AG04450 (cell line): ENCODE measurements around the gene SLC7A14. TPM values are rescaled to one million over a fixed set of nuclear protein-coding genes. Genes with fewer than 3 reads are reported as not detected.

Experiments used
- CTCF ChIA-PET: fragments of 300-600, 350-600 bp; formaldehyde crosslinking; extraction: SDS; loops from one replicate; lab custom pipeline; 2022; ENCODE audit warnings: antibody characterized with exemption, inconsistent platforms; lab: Charles Lee
- POLR2A ChIA-PET: fragments of 350-600 bp; formaldehyde crosslinking; extraction: SDS; loops from one replicate; lab custom pipeline; 2021; ENCODE audit warnings: antibody characterized with exemption, inconsistent platforms; lab: Yijun Ruan, JAX
- DNase-seq: peaks from one replicate; pipeline ENCODE4 v3.0.0-alpha.2; 2011; ENCODE audit warnings: low read depth, low spot score
- H3K27ac ChIP-seq: one replicate; pipeline ENCODE4 v1.5.1; 2012; ENCODE audit warnings: low read depth, low read length, control low read depth
- H3K27me3 ChIP-seq: one replicate; pipeline ENCODE4 v1.6.0; 2012; ENCODE audit warnings: low read length; ENCODE audit not compliant: control insufficient read depth, insufficient read depth
- H3K4me3 ChIP-seq: 2 replicates; pipeline ENCODE4 v1.5.1; 2011; ENCODE audit warnings: mild to moderate bottlenecking, low read depth, low read length, control low read depth
- H3K9me3 ChIP-seq: 2 replicates; pipeline ENCODE4 v1.5.1; 2012; ENCODE audit warnings: low read length; ENCODE audit not compliant: control insufficient read depth, insufficient read depth
- polyA plus RNA-seq: library from polyadenylated mRNA; depleted of rRNA; stranded (reverse); fragments of >200 nt; gene quantifications from 2 replicates; pipeline ENCODE4 v1.2.3, GENCODE V29; 2011
- TF ChIP-seq, protein P1 (sequence below): IDR thresholded peaks from 2 replicates; pipeline ENCODE4 v1.5.1; 2011; ENCODE audit warnings: low read depth, low read length, control low read depth, inconsistent platforms

SLC7A14 gene
- polyA plus RNA-seq, 1 experiment, result 2.3 TPM

- POLR2A ChIA-PET, result no interaction called here
- no peak overlapping the region for H3K27ac ChIP-seq
- H3K4me3 ChIP-seq, result no peak overlapping the region
- DNase-seq, result no peak
- H3K27me3 ChIP-seq, result no peaks in the 10 kb centered on the region
- TF ChIP-seq, protein P1, sequence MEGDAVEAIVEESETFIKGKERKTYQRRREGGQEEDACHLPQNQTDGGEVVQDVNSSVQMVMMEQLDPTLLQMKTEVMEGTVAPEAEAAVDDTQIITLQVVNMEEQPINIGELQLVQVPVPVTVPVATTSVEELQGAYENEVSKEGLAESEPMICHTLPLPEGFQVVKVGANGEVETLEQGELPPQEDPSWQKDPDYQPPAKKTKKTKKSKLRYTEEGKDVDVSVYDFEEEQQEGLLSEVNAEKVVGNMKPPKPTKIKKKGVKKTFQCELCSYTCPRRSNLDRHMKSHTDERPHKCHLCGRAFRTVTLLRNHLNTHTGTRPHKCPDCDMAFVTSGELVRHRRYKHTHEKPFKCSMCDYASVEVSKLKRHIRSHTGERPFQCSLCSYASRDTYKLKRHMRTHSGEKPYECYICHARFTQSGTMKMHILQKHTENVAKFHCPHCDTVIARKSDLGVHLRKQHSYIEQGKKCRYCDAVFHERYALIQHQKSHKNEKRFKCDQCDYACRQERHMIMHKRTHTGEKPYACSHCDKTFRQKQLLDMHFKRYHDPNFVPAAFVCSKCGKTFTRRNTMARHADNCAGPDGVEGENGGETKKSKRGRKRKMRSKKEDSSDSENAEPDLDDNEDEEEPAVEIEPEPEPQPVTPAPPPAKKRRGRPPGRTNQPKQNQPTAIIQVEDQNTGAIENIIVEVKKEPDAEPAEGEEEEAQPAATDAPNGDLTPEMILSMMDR, result no peak
- CTCF ChIA-PET, result interaction anchor here (1.3 kb wide), 1 partner anchor 283 kb away, joined by 3 read pairs; no protein-coding TSS in a partner anchor
- H3K9me3 ChIP-seq, result peaks cover 2% of the 10 kb centered on the region; the same call in 1 of the 2 replicates
These were observed 56.5 kb downstream of the SLC7A14 start for GRCh38 chr3:170529346-170529745.

DNA sequence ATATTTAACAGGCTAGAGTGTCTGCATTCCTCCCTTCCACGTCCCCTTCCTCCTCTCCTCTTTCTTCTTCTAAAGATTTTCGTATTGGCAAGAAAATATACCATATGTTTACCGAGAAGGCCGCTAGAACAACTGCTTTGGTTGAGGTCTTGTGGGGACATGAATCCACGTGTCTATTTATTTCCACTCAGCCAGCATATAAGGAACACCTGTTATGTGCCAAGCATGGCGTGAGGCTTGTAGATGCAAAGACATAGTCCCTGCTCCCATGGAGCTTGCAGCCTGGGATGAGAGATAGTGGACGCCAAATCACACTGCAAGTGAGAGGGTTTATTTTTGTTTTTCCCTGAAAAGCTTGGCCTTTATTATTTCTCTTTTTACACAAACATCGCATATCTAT is 57.1 kb downstream of the SLC7A14 start:
- DNase-seq, result no peak
- H3K9me3 ChIP-seq, result peaks cover 2% of the 10 kb centered on the region; the same call in 1 of the 2 replicates
- TF ChIP-seq, protein P1, result no peak
- no peaks in the 10 kb centered on the region for H3K27me3 ChIP-seq
- CTCF ChIA-PET, result interaction anchor here (1.3 kb wide), 1 partner anchor 283 kb away, joined by 3 read pairs; no protein-coding TSS in a partner anchor
- POLR2A ChIA-PET, result interaction anchor here (0.5 kb wide), 1 partner anchor 60 kb away, joined by 3 read pairs; no protein-coding TSS in a partner anchor
- no peak overlapping the region for H3K4me3 ChIP-seq
- H3K27ac ChIP-seq, result no peak overlapping the region

- POLR2A ChIA-PET, result no interaction called here
- CTCF ChIA-PET, result no interaction called here
- H3K27ac ChIP-seq, result no peak overlapping the region
- H3K9me3 ChIP-seq, result peaks cover 2% of the 10 kb centered on the region; the same call in 1 of the 2 replicates
- H3K27me3 ChIP-seq, result no peaks in the 10 kb centered on the region
- TF ChIP-seq, protein P1, result no peak
- H3K4me3 ChIP-seq, result no peak overlapping the region
- no peak for DNase-seq
These were observed 61.8 kb downstream of the SLC7A14 start for GRCh38 chr3:170524073-170524472.

DNA sequence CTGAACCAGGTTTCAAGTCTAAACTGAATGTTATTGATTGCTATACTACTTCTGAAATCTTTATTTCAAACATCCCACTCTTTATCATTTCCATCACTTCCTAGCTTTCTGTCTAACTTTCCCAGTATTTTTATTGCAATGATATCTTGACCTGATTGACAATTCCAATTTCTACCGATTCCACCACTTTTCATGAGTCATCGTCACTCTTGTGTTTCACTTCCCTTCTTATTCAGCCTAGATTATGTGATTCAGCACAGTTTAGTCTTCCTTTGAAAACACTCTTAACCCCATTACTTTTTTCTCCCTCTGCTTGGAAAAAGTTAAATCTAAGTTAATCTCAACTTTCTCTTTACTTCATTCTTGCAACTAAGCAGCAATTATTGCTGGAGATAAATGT is 62.6 kb downstream of the SLC7A14 start:
- no peak overlapping the region for H3K27ac ChIP-seq
- H3K27me3 ChIP-seq, result no peaks in the 10 kb centered on the region
- CTCF ChIA-PET, result no interaction called here
- H3K9me3 ChIP-seq, result peaks cover 2% of the 10 kb centered on the region; the same call in 1 of the 2 replicates
- POLR2A ChIA-PET, result no interaction called here
- TF ChIP-seq, protein P1, result no peak
- no peak for DNase-seq
- H3K4me3 ChIP-seq, result no peak overlapping the region

GRCh38 chr3:170522201-170522600 is 63.7 kb downstream of the SLC7A14 start:
- Histone ChIP-seq H3K27me3 (no peaks in the 10 kb centered on the region), H3K27ac (no peak overlapping the region), H3K4me3 (no peak overlapping the region), H3K9me3 (peaks cover 2% of the 10 kb centered on the region; the same call in 1 of the 2 replicates)
- TF ChIP-seq, protein P1, result no peak
- no peak for DNase-seq
- ChIA-PET CTCF (no interaction called here), POLR2A (no interaction called here)
